ENCODE data around the gene SHC1. TPM values are rescaled to one million over a fixed set of nuclear protein-coding genes. Genes with fewer than 3 reads are reported as not detected.
A peak's percentile ranks its signal among the peaks of the same experiment; 100 is the strongest.

SHC1 gene
- total and polyA plus RNA-seq, 4 experiments from 2014 or later, result 36.4 to 81.7 (median 61.4) TPM

GRCh38 chr1:155003766-155004351 lies 33.3 kb upstream of the SHC1 start:
- Mint-ChIP-seq H3K9me3 (no peaks in the 10 kb centered on the region), H3K27me3 (no peaks in the 10 kb centered on the region), H3K4me3 (peak overlapping the region; percentile 95 to 99 (median 98)), H3K4me1 (peaks cover 36 to 80% (median 45%) of the 10 kb centered on the region in 4 donors), H3K27ac (peak overlapping the region; percentile 90 to 98 (median 97)), H3K36me3 (peaks cover 0 to 26% of the 10 kb centered on the region in 2 donors)
- intact Hi-C loops (cut with micrococcal nuclease), result loop anchor here (5.0 kb wide), 2 partner anchors 48 to 447 kb away; partner anchors contain the start of genes ADAM15 and UBE2Q1
- Histone ChIP-seq H3K36me3 (ENCODE audit: insufficient read depth, low read length) (no peaks in the 10 kb centered on the region), H3K9me3 (ENCODE audit: control insufficient read depth in 1 of 2, low read length in 2 of 2) (no peaks in the 10 kb centered on the region), H3K4me1 (ENCODE audit: insufficient read depth, low read length) (peaks cover 61% of the 10 kb centered on the region), H3K4me3 (ENCODE audit: low read length in 2 of 2) (peak overlapping the region; percentile 91 to 95), H3K27me3 (ENCODE audit: insufficient read depth, low read length) (no peaks in the 10 kb centered on the region), H3K27ac (ENCODE audit: low read depth, low read length) (peak overlapping the region; percentile 86)
- CTCF ChIA-PET (ENCODE audit: partially characterized antibody), result interaction anchor here (0.6 to 16.3 kb wide), 4 partner anchors 11 to 41 kb away, joined by 3 to 381 read pairs (median 4); partner anchors contain the start of gene CKS1B
- POLR2A ChIA-PET (ENCODE audit: partially characterized antibody), result interaction anchor here (0.7 to 38.9 kb wide), 6 partner anchors 8 to 169 kb away, joined by 3 to 1543 read pairs (median 4); partner anchors contain the start of genes CKS1B, FLAD1, KRTCAP2 and PBXIP1
- DNase-seq, result no peak

GRCh38 chr1:155003227-155003765 lies 32.7 kb upstream of the SHC1 start:
- Mint-ChIP-seq H3K4me3 (peak overlapping the region; percentile 95 to 99 (median 98)), H3K27ac (peak overlapping the region; percentile 90 to 98 (median 97)), H3K27me3 (no peaks in the 10 kb centered on the region), H3K4me1 (peaks cover 36 to 79% (median 46%) of the 10 kb centered on the region in 4 donors), H3K36me3 (peaks cover 0 to 26% of the 10 kb centered on the region in 2 donors), H3K9me3 (no peaks in the 10 kb centered on the region)
- Histone ChIP-seq H3K27ac (ENCODE audit: low read depth, low read length) (peak overlapping the region; percentile 86), H3K9me3 (ENCODE audit: control insufficient read depth in 1 of 2, low read length in 2 of 2) (no peaks in the 10 kb centered on the region), H3K27me3 (ENCODE audit: insufficient read depth, low read length) (no peaks in the 10 kb centered on the region), H3K4me3 (ENCODE audit: low read length in 2 of 2) (peak overlapping the region; percentile 91 to 95), H3K36me3 (ENCODE audit: insufficient read depth, low read length) (no peaks in the 10 kb centered on the region), H3K4me1 (ENCODE audit: insufficient read depth, low read length) (peaks cover 62% of the 10 kb centered on the region)
- ChIA-PET CTCF (ENCODE audit: partially characterized antibody) (interaction anchor here (1.3 to 16.3 kb wide), 2 partner anchors 11 to 16 kb away, joined by 4 to 381 read pairs; no protein-coding TSS in a partner anchor), POLR2A (ENCODE audit: partially characterized antibody) (interaction anchor here (0.8 to 38.9 kb wide), 4 partner anchors 11 to 66 kb away, joined by 3 to 1543 read pairs (median 158); partner anchors contain the start of genes CKS1B, FLAD1, PBXIP1 and PYGO2)
- intact Hi-C loops (cut with micrococcal nuclease), result loop anchor here (5.0 kb wide), 2 partner anchors 49 to 446 kb away; partner anchors contain the start of genes ADAM15 and UBE2Q1
- peak in 2 of 5 donors; percentile 20 to 59 for DNase-seq

GRCh38 chr1:155002464-155003226 lies 32.1 kb upstream of the SHC1 start, which contains the start of gene ZBTB7B:
TSS of gene ZBTB7B (plus strand) at chr1:155002802. CDS start at chr1:155014661, 11,859 bp downstream.
- intact Hi-C loops (cut with micrococcal nuclease), result loop anchor here (1.0 to 5.0 kb wide), 5 partner anchors 8 to 445 kb away; partner anchors contain the start of genes ADAM15, PMVK and UBE2Q1
- DNase-seq, result peak in 1 of 5 donors; percentile 23
- Histone ChIP-seq H3K9me3 (ENCODE audit: control insufficient read depth in 1 of 2, low read length in 2 of 2) (no peaks in the 10 kb centered on the region), H3K4me1 (ENCODE audit: insufficient read depth, low read length) (peaks cover 62% of the 10 kb centered on the region), H3K36me3 (ENCODE audit: insufficient read depth, low read length) (no peaks in the 10 kb centered on the region), H3K27ac (ENCODE audit: low read depth, low read length) (peak within 1 kb of the TSS; percentile 92), H3K27me3 (ENCODE audit: insufficient read depth, low read length) (no peaks in the 10 kb centered on the region), H3K4me3 (ENCODE audit: low read length in 2 of 2) (peak within 1 kb of the TSS; percentile 91 to 95)
- Mint-ChIP-seq H3K27me3 (no peaks in the 10 kb centered on the region), H3K4me1 (peaks cover 39 to 80% (median 49%) of the 10 kb centered on the region in 4 donors), H3K27ac (peak within 1 kb of the TSS; percentile 90 to 99 (median 97)), H3K9me3 (no peaks in the 10 kb centered on the region), H3K36me3 (peaks cover 0 to 26% of the 10 kb centered on the region in 2 donors), H3K4me3 (peak within 1 kb of the TSS; percentile 95 to 99 (median 98))
- ChIA-PET POLR2A (ENCODE audit: partially characterized antibody) (interaction anchor here (0.8 to 38.9 kb wide), 8 partner anchors 10 to 83 kb away, joined by 3 to 1543 read pairs (median 5); partner anchors contain the start of genes CKS1B, FLAD1, LENEP and PBXIP1), CTCF (ENCODE audit: partially characterized antibody) (interaction anchor here (1.3 to 16.3 kb wide), 2 partner anchors 12 to 15 kb away, joined by 4 to 381 read pairs; no protein-coding TSS in a partner anchor)

- Histone ChIP-seq H3K27ac (ENCODE audit: low read depth, low read length) (peak overlapping the region; percentile 92), H3K9me3 (ENCODE audit: control insufficient read depth in 1 of 2, low read length in 2 of 2) (no peaks in the 10 kb centered on the region), H3K4me1 (ENCODE audit: insufficient read depth, low read length) (peaks cover 59% of the 10 kb centered on the region), H3K27me3 (ENCODE audit: insufficient read depth, low read length) (no peaks in the 10 kb centered on the region), H3K36me3 (ENCODE audit: insufficient read depth, low read length) (no peaks in the 10 kb centered on the region), H3K4me3 (ENCODE audit: low read length in 2 of 2) (peak overlapping the region; percentile 78 to 80)
- Mint-ChIP-seq H3K4me1 (peaks cover 39 to 78% (median 51%) of the 10 kb centered on the region in 4 donors), H3K36me3 (peaks cover 0 to 26% of the 10 kb centered on the region in 2 donors), H3K4me3 (peak overlapping the region; percentile 88 to 99 (median 96)), H3K27ac (peak overlapping the region; percentile 90 to 99 (median 95)), H3K27me3 (no peaks in the 10 kb centered on the region), H3K9me3 (peaks cover 0 to 2% (median 0%) of the 10 kb centered on the region in 8 donors)
- ChIA-PET CTCF (ENCODE audit: partially characterized antibody) (interaction anchor here (0.8 to 16.3 kb wide), 3 partner anchors 13 to 46 kb away, joined by 4 to 381 read pairs (median 30); partner anchors contain the start of genes FLAD1 and PBXIP1), POLR2A (ENCODE audit: partially characterized antibody) (interaction anchor here (0.6 to 38.9 kb wide), 9 partner anchors 9 to 84 kb away, joined by 3 to 1543 read pairs (median 5); partner anchors contain the start of genes CKS1B, EFNA4, FLAD1 and LENEP)
- intact Hi-C loops (cut with micrococcal nuclease), result loop anchor here (1.0 to 5.0 kb wide), 5 partner anchors 8 to 445 kb away; partner anchors contain the start of genes ADAM15, PMVK and UBE2Q1
- peak; percentile 95 to 98 (median 97) for DNase-seq
Observed at GRCh38 chr1:155001675-155002463, 31.3 kb upstream of the SHC1 start.

- no peak for DNase-seq
- H3K27ac ChIP-seq (ENCODE audit: low read depth, low read length), result peak overlapping the region; percentile 92
- CTCF ChIA-PET (ENCODE audit: partially characterized antibody), result interaction anchor here (0.8 to 16.3 kb wide), 3 partner anchors 13 to 45 kb away, joined by 4 to 381 read pairs (median 30); partner anchors contain the start of genes FLAD1 and PBXIP1
- H3K4me1 ChIP-seq (ENCODE audit: insufficient read depth, low read length), result peaks cover 54% of the 10 kb centered on the region
- H3K27me3 ChIP-seq (ENCODE audit: insufficient read depth, low read length), result no peaks in the 10 kb centered on the region
- Mint-ChIP-seq H3K9me3 (peaks cover 0 to 2% (median 0%) of the 10 kb centered on the region in 8 donors), H3K27me3 (no peaks in the 10 kb centered on the region), H3K36me3 (peaks cover 0 to 24% of the 10 kb centered on the region in 2 donors), H3K4me1 (peaks cover 34 to 72% (median 46%) of the 10 kb centered on the region in 4 donors), H3K4me3 (peak overlapping the region; percentile 88 to 99 (median 96)), H3K27ac (peak overlapping the region; percentile 88 to 99 (median 93))
- H3K4me3 ChIP-seq (ENCODE audit: low read length in 2 of 2), result peak overlapping the region; percentile 78 to 80
- intact Hi-C loops (cut with micrococcal nuclease), result loop anchor here (5.0 kb wide), 2 partner anchors 51 to 444 kb away; partner anchors contain the start of genes ADAM15 and UBE2Q1
- no peaks in the 10 kb centered on the region for H3K9me3 ChIP-seq (ENCODE audit: control insufficient read depth in 1 of 2, low read length in 2 of 2)
- POLR2A ChIA-PET (ENCODE audit: partially characterized antibody), result interaction anchor here (0.6 to 38.9 kb wide), 6 partner anchors 8 to 84 kb away, joined by 3 to 1543 read pairs (median 10); partner anchors contain the start of genes CKS1B, EFNA4, FLAD1 and LENEP
- no peaks in the 10 kb centered on the region for H3K36me3 ChIP-seq (ENCODE audit: insufficient read depth, low read length)
Observed at GRCh38 chr1:155001425-155001674, 30.8 kb upstream of the SHC1 start.
